Breast epithelium (tissue), 4 donors: Measurements from ENCODE around the gene HENMT1. TPM values are rescaled to one million over a fixed set of nuclear protein-coding genes. Genes with fewer than 3 reads are reported as not detected.
"Not testable (repeated sequence)": the region's sequence is repeated elsewhere in the genome, so short reads cannot be mapped to it uniquely, and the experiment has no call there.

ENCODE experiments used
- DNase-seq, 2 donors: peaks; one replicate each; pipeline ENCODE4 v3.0.0-alpha.2; 2019; ENCODE audit warnings: low spot score in 2 of 2
- H3K27ac ChIP-seq, 2 donors: fragments of 200-600 bp; sonication (generic) in 1 of 2; one replicate each; pipeline ENCODE4 v1.5.1; 2016 to 2019; ENCODE audit warnings: mild to moderate bottlenecking in 1 of 2
- H3K27me3 ChIP-seq, 2 donors: fragments of 200-600 bp; sonication (generic) in 1 of 2; one replicate each; pipeline versions ENCODE4 v1.5.1 to v1.6.0; 2017 to 2019; ENCODE audit warnings: control low read depth in 1 of 2, mild to moderate bottlenecking in 1 of 2
- H3K36me3 ChIP-seq: fragments of 200-600 bp; one replicate; pipeline ENCODE4 v1.5.1; 2019
- H3K4me1 ChIP-seq, 2 donors: fragments of 200-600 bp; sonication (generic); one replicate each; pipeline ENCODE4 v1.5.1; 2016 to 2019; ENCODE audit warnings: control low read depth in 1 of 2
- H3K4me3 ChIP-seq, 3 donors: fragments of 200-600 bp; sonication (generic); 1 replicate in 2 of 3; 2 replicates in 1 of 3; pipeline ENCODE4 v1.5.1; 2016 to 2019; ENCODE audit warnings: mild to moderate bottlenecking in 3 of 3, moderate library complexity in 2 of 3
- H3K9me3 ChIP-seq, 2 donors: fragments of 200-600 bp; sonication (generic) in 1 of 2; one replicate each; pipeline ENCODE4 v1.5.1; 2016 to 2019; ENCODE audit warnings: control low read depth in 1 of 2
- CTCF ChIP-seq, 3 donors: fragments of 450-650 bp; IDR thresholded peaks; one replicate each; pipeline ENCODE4 v1.5.1; 2016 to 2017; ENCODE audit warnings: antibody characterized with exemption in 3 of 3, mild to moderate bottlenecking in 3 of 3, moderate library complexity in 3 of 3
- POLR2A ChIP-seq: fragments of 450-650 bp; IDR thresholded peaks from one replicate; pipeline ENCODE4 v1.6.1; 2016; ENCODE audit warnings: antibody characterized with exemption, mild to moderate bottlenecking, moderate library complexity
- POLR2AphosphoS5 ChIP-seq, 3 donors: sonication (generic); formaldehyde crosslinking; IDR thresholded peaks; one replicate each; pipeline ENCODE4 v1.6.1; 2017; ENCODE audit warnings: antibody characterized with exemption in 3 of 3
- intact Hi-C: fragments of 100-400 bp; cut with DNase I; formaldehyde crosslinking; loops from one replicate; pipeline ENCODE4 v1.15.1; 2023; ENCODE audit warnings: low total_unique reads
- total RNA-seq, 3 donors: library from RNA; depleted of rRNA; stranded (reverse); fragments of >200 nt; gene quantifications; one replicate each; pipeline ENCODE4 v1.1.0, GENCODE V29; 2016

HENMT1 gene
- total RNA-seq, 3 donors from 2014 or later: 5.2 to 6.9 (median 6.6) TPM

- H3K4me3 ChIP-seq: peak within 1 kb of the TSS; percentile 75 to 95 (median 92)
- intact Hi-C loops: no loop called here
- H3K27me3 ChIP-seq: no peaks in the 10 kb centered on the region
- H3K9me3 ChIP-seq: no peaks in the 10 kb centered on the region
- peak; percentile 95 to 97 for DNase-seq
- H3K4me1 ChIP-seq: peaks cover 0 to 6% of the 10 kb centered on the region in 2 donors
- H3K27ac ChIP-seq: peak within 1 kb of the TSS; percentile 91 to 98
- no peaks in the 10 kb centered on the region for H3K36me3 ChIP-seq
- TF ChIP-seq POLR2AphosphoS5 (IDR thresholded peaks at IDR 0.05): peak; percentile 94 to 99 (median 95)
- TF ChIP-seq POLR2A: peak; percentile 92
- no peak for TF ChIP-seq CTCF (IDR thresholded peaks at IDR 0.05)
These were observed 31.2 kb upstream of the HENMT1 start, which contains the start of gene PRPF38B for GRCh38 chr1:108691942-108692723. TSS of gene PRPF38B (plus strand) at chr1:108692310. CDS start at chr1:108692592, 282 bp downstream.

- peaks cover 0 to 6% of the 10 kb centered on the region in 2 donors for H3K4me1 ChIP-seq
- no peaks in the 10 kb centered on the region for H3K9me3 ChIP-seq
- intact Hi-C loops: no loop called here
- no peak for TF ChIP-seq POLR2AphosphoS5 (IDR thresholded peaks at IDR 0.05)
- no peaks in the 10 kb centered on the region for H3K36me3 ChIP-seq
- H3K27ac ChIP-seq: peak overlapping the region; percentile 91 to 98
- DNase-seq: no peak
- no peaks in the 10 kb centered on the region for H3K27me3 ChIP-seq
- H3K4me3 ChIP-seq: peak overlapping the region; percentile 75 to 95 (median 92)
These were observed 30.4 kb upstream of the HENMT1 start for GRCh38 chr1:108691128-108691941.

- no peak overlapping the region for H3K4me3 ChIP-seq
- no peaks in the 10 kb centered on the region for H3K27me3 ChIP-seq
- H3K9me3 ChIP-seq: no peaks in the 10 kb centered on the region
- peaks cover 0 to 6% of the 10 kb centered on the region in 2 donors for H3K4me1 ChIP-seq
- H3K27ac ChIP-seq: no peak overlapping the region
- intact Hi-C loops: no loop called here
- no peak for TF ChIP-seq POLR2A
- TF ChIP-seq POLR2AphosphoS5 (IDR thresholded peaks at IDR 0.05): no peak
- no peak for TF ChIP-seq CTCF (IDR thresholded peaks at IDR 0.05)
- no peak for DNase-seq
- no peaks in the 10 kb centered on the region for H3K36me3 ChIP-seq
These were observed 25.9 kb upstream of the HENMT1 start for GRCh38 chr1:108686614-108687313.

GRCh38 chr1:108685529-108685928 lies 24.6 kb upstream of the HENMT1 start:
- TF ChIP-seq POLR2A (no peak), POLR2AphosphoS5 (IDR thresholded peaks at IDR 0.05) (no peak), CTCF (IDR thresholded peaks at IDR 0.05) (no peak)
- intact Hi-C loops: no loop called here
- Histone ChIP-seq H3K4me3 (no peak overlapping the region), H3K27ac (no peak overlapping the region), H3K4me1 (no peaks in the 10 kb centered on the region), H3K9me3 (no peaks in the 10 kb centered on the region), H3K36me3 (no peaks in the 10 kb centered on the region), H3K27me3 (no peaks in the 10 kb centered on the region)
- no peak for DNase-seq

- DNase-seq, H3K9me3 ChIP-seq, H3K36me3 ChIP-seq, intact Hi-C loops, H3K27ac ChIP-seq, H3K4me1 ChIP-seq, H3K4me3 ChIP-seq, H3K27me3 ChIP-seq: not testable (repeated sequence)
These were observed 20.8 kb upstream of the HENMT1 start for GRCh38 chr1:108681701-108682100.
